ENCODE measurements around the gene DES. TPM values are rescaled to one million over a fixed set of nuclear protein-coding genes. Genes with fewer than 3 reads are reported as not detected.

The DES gene
- total and polyA plus RNA-seq, 9 of the 15 experiments (the other 6 are each of a cell fraction or from before 2014, with no cell fraction given): 2.5 to 58.9 (median 21.9) TPM

GRCh38 chr2:219461669-219462068 lies 43.5 kb downstream of the DES start:
- H2AFZ ChIP-seq (ENCODE audit: low read depth, low read length): peak overlapping the region; percentile 79; the same call in 1 of the 2 replicates
- POLR2A ChIA-PET: no interaction called here
- no peak for TF ChIP-seq ZNF77 (CRISPR knock-in tag; IDR thresholded peaks at IDR 0.05)
- no peak for TF ChIP-seq PPARD (CRISPR knock-in tag; IDR thresholded peaks at IDR 0.05)
- no peak for TF ChIP-seq ZSCAN29 (IDR thresholded peaks at IDR 0.05)
- no peak for TF ChIP-seq TEAD2 (tag; IDR thresholded peaks at IDR 0.05)
- no peak for TF ChIP-seq RFX5 (IDR thresholded peaks at IDR 0.05; ENCODE audit: low read depth, low read length)
- TF ChIP-seq FOXA1 (IDR thresholded peaks at IDR 0.05; ENCODE audit: borderline replicate concordance): no peak
- no peak for TF ChIP-seq MAFF (IDR thresholded peaks at IDR 0.05; ENCODE audit: low read length)
- no peak for TF ChIP-seq ESRRB (CRISPR knock-in tag; IDR thresholded peaks at IDR 0.05; ENCODE audit: borderline replicate concordance)
- TF ChIP-seq, protein P1, sequence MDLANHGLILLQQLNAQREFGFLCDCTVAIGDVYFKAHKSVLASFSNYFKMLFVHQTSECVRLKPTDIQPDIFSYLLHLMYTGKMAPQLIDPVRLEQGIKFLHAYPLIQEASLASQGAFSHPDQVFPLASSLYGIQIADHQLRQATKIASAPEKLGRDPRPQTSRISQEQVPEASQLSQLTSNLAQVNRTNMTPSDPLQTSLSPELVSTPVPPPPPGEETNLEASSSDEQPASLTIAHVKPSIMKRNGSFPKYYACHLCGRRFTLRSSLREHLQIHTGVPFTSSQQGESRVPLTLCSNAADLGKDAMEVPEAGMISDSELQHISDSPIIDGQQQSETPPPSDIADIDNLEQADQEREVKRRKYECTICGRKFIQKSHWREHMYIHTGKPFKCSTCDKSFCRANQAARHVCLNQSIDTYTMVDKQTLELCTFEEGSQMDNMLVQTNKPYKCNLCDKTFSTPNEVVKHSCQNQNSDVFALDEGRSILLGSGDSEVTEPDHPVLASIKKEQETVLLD (IDR thresholded peaks at IDR 0.05): no peak
- TF ChIP-seq ZFP1 (CRISPR knock-in tag; IDR thresholded peaks at IDR 0.05): no peak
- TF ChIP-seq NBN (IDR thresholded peaks at IDR 0.05; ENCODE audit: low read depth): no peak
- TF ChIP-seq ZNF184 (CRISPR knock-in tag; IDR thresholded peaks at IDR 0.05): no peak
- no peak for TF ChIP-seq FOXO4 (CRISPR knock-in tag; IDR thresholded peaks at IDR 0.05)
- no peak for TF ChIP-seq CCNT2 (IDR thresholded peaks at IDR 0.05; ENCODE audit: borderline replicate concordance, extremely low read depth, insufficient read length, low read depth, low read length)
- TF ChIP-seq ELF1 (tag; IDR thresholded peaks at IDR 0.05): no peak
- no peak for TF ChIP-seq STAT5A (IDR thresholded peaks at IDR 0.05; ENCODE audit: borderline replicate concordance, low read length)
- no peak for TF ChIP-seq HINFP (tag; conservative IDR thresholded peaks at IDR 0.05; ENCODE audit: low read depth)
- TF ChIP-seq BRCA1 (IDR thresholded peaks at IDR 0.05): no peak
- no peak for TF ChIP-seq BRCA1 (CRISPR knock-in tag; IDR thresholded peaks at IDR 0.05)
- TF ChIP-seq, protein P2, sequence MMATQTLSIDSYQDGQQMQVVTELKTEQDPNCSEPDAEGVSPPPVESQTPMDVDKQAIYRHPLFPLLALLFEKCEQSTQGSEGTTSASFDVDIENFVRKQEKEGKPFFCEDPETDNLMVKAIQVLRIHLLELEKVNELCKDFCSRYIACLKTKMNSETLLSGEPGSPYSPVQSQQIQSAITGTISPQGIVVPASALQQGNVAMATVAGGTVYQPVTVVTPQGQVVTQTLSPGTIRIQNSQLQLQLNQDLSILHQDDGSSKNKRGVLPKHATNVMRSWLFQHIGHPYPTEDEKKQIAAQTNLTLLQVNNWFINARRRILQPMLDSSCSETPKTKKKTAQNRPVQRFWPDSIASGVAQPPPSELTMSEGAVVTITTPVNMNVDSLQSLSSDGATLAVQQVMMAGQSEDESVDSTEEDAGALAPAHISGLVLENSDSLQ (IDR thresholded peaks at IDR 0.05): no peak
- TF ChIP-seq JUNB (CRISPR knock-in tag; conservative IDR thresholded peaks at IDR 0.05): no peak
- H3K27me3 ChIP-seq (ENCODE audit: control insufficient read depth in 2 of 2, insufficient read depth in 2 of 2, low read length in 2 of 2): no peaks in the 10 kb centered on the region
- no peak overlapping the region for H3K4me2 ChIP-seq (ENCODE audit: insufficient read depth, low read length)
- no peaks in the 10 kb centered on the region for H3K9me3 ChIP-seq (replicated peaks; ENCODE audit: control insufficient read depth, insufficient read depth, low read depth, low read length)
- no peaks in the 10 kb centered on the region for H3K36me3 ChIP-seq (ENCODE audit: control insufficient read depth, insufficient read depth, low read length)
- no peaks in the 10 kb centered on the region for H3K79me2 ChIP-seq (ENCODE audit: control insufficient read depth, insufficient read depth, low read length)
- FAIRE-seq: no peak
- H3K9me1 ChIP-seq (ENCODE audit: control insufficient read depth, insufficient read depth, low read length): no peaks in the 10 kb centered on the region
- CTCF ChIA-PET (ENCODE audit: low intra/inter-chr PET ratio): no interaction called here
- no peak overlapping the region for H3K4me3 ChIP-seq
- no peak for DNase-seq (ENCODE audit: extremely low read depth in 1 of 4, low spot score in 3 of 4)
- no peak for ATAC-seq
- intact Hi-C loops (cut with micrococcal nuclease) (no loop called here), in situ Hi-C loops (cut with MboI) (no loop called here)
- no peaks in the 10 kb centered on the region for H4K20me1 ChIP-seq (replicated peaks; ENCODE audit: control insufficient read depth, insufficient read depth, low read length)
- H3K4me1 ChIP-seq (replicated peaks in 1 of 2; ENCODE audit: control insufficient read depth in 2 of 2, insufficient read depth in 2 of 2, low read length in 2 of 2): peaks cover 20 to 44% of the 10 kb centered on the region in 2 experiments
- BruUV-seq (replicated peaks): no TSS peak
- H3K9ac ChIP-seq (ENCODE audit: insufficient read depth in 1 of 2, low read depth in 2 of 2, low read length in 2 of 2): peak overlapping the region; percentile 4 to 88; a peak in 1 of 4 replicates
- 74% methylated on average over 2 of the region's 14 CpGs for WGBS (ENCODE audit: insufficient coverage, low coverage, missing lambda C conversion rate)
- no peak overlapping the region; the same call in 2 of the 3 replicates for H3K27ac ChIP-seq (ENCODE audit: extremely low read depth, low read depth, low read length)

Data from K562 (cell line).